Activated CD4-positive, alpha-beta T cell treated with anti-CD3 and anti-CD28 coated beads, Interleukin-2, amount 10 ng/mL, durations not matched to agents 24 days and 14 days (primary cell): Measurements from ENCODE around the gene SLC35F3. TPM values are rescaled to one million over a fixed set of nuclear protein-coding genes. Genes with fewer than 3 reads are reported as not detected.
"Not testable (repeated sequence)": the region's sequence is repeated elsewhere in the genome, so short reads cannot be mapped to it uniquely, and the experiment has no call there.

Experiments
- DNase-seq: peaks from one replicate; pipeline ENCODE4 v3.0.0; 2022
- H3K27ac Mint-ChIP-seq: one replicate; pipeline ENCODE4 v1.8.0; 2022; ENCODE audit warnings: mild to moderate bottlenecking, mixed read lengths
- H3K27me3 Mint-ChIP-seq: one replicate; pipeline ENCODE4 v1.8.0; 2022; ENCODE audit warnings: mixed read lengths
- H3K36me3 Mint-ChIP-seq: one replicate; pipeline ENCODE4 v1.8.0; 2022; ENCODE audit warnings: low read depth, mild to moderate bottlenecking, mixed read lengths
- H3K4me1 Mint-ChIP-seq: one replicate; pipeline ENCODE4 v1.8.0; 2021; ENCODE audit warnings: mixed read lengths
- H3K4me3 Mint-ChIP-seq: one replicate; pipeline ENCODE4 v1.8.0; 2022; ENCODE audit warnings: mild to moderate bottlenecking, moderate library complexity, mixed read lengths
- H3K9me3 Mint-ChIP-seq: one replicate; pipeline ENCODE4 v1.8.0; 2021; ENCODE audit warnings: mixed read lengths
- intact Hi-C: fragments of 100-400 bp; cut with micrococcal nuclease; formaldehyde crosslinking; loops from one replicate; pipeline ENCODE4 v1.15.1; 2023
- total RNA-seq: library from RNA; stranded (reverse); gene quantifications from 2 replicates; pipeline ENCODE4 v1.2.3, GENCODE V29; 2022

SLC35F3 gene
- total RNA-seq, 1 donor from 2014 or later: 10.9 TPM

- intact Hi-C loops: no loop called here
- H3K27ac Mint-ChIP-seq: no peak overlapping the region
- peaks cover 4% of the 10 kb centered on the region for H3K9me3 Mint-ChIP-seq
- H3K36me3 Mint-ChIP-seq: no peaks in the 10 kb centered on the region
- H3K27me3 Mint-ChIP-seq: peaks cover 24% of the 10 kb centered on the region
- H3K4me3 Mint-ChIP-seq: no peak overlapping the region
- DNase-seq: no peak
- H3K4me1 Mint-ChIP-seq: peaks cover 9% of the 10 kb centered on the region
These were observed 304.3 kb downstream of the SLC35F3 start for GRCh38 chr1:234208791-234209190.

GRCh38 chr1:234210429-234210828 lies 306.0 kb downstream of the SLC35F3 start:
- not testable (repeated sequence) for H3K27ac Mint-ChIP-seq, H3K9me3 Mint-ChIP-seq
- intact Hi-C loops: loop anchor here (10.0 kb wide), 1 partner anchor 194 kb away; no protein-coding TSS in a partner anchor

GRCh38 chr1:234211855-234212254 lies 307.4 kb downstream of the SLC35F3 start:
- H3K4me3 Mint-ChIP-seq, DNase-seq, H3K27ac Mint-ChIP-seq, H3K9me3 Mint-ChIP-seq, H3K36me3 Mint-ChIP-seq: not testable (repeated sequence)
- intact Hi-C loops: loop anchor here (2.0 to 10.0 kb wide), 2 partner anchors 59 to 193 kb away; no protein-coding TSS in a partner anchor
- H3K4me1 Mint-ChIP-seq: peaks cover 23% of the 10 kb centered on the region
- peaks cover 24% of the 10 kb centered on the region for H3K27me3 Mint-ChIP-seq

More at GRCh38 chr1:234210429-234210828, 306.0 kb downstream of the SLC35F3 start:
- not testable (repeated sequence) for H3K36me3 Mint-ChIP-seq, H3K4me3 Mint-ChIP-seq, DNase-seq
- Mint-ChIP-seq H3K27me3 (peaks cover 26% of the 10 kb centered on the region), H3K4me1 (peaks cover 12% of the 10 kb centered on the region)

GRCh38 chr1:234212764-234213657 lies 308.5 kb downstream of the SLC35F3 start:
- peak; percentile 75 for DNase-seq
- peak overlapping the region; percentile 86 for H3K4me3 Mint-ChIP-seq
- intact Hi-C loops: loop anchor here (2.0 to 10.0 kb wide), 2 partner anchors 58 to 192 kb away; no protein-coding TSS in a partner anchor
- peaks cover 22% of the 10 kb centered on the region for H3K27me3 Mint-ChIP-seq
- peaks cover 4% of the 10 kb centered on the region for H3K9me3 Mint-ChIP-seq
- H3K4me1 Mint-ChIP-seq: peaks cover 34% of the 10 kb centered on the region
- no peak overlapping the region for H3K27ac Mint-ChIP-seq
- H3K36me3 Mint-ChIP-seq: peaks cover 3% of the 10 kb centered on the region

- Mint-ChIP-seq H3K9me3 (peaks cover 4% of the 10 kb centered on the region), H3K27ac (peak overlapping the region; percentile 29), H3K27me3 (peaks cover 18% of the 10 kb centered on the region), H3K4me3 (peak overlapping the region; percentile 86), H3K36me3 (peaks cover 3% of the 10 kb centered on the region), H3K4me1 (peaks cover 35% of the 10 kb centered on the region)
- intact Hi-C loops: loop anchor here (1.0 to 10.0 kb wide), 4 partner anchors 17 to 191 kb away; no protein-coding TSS in a partner anchor
- DNase-seq: peak; percentile 59
These were observed 309.2 kb downstream of the SLC35F3 start for GRCh38 chr1:234213658-234214128.

GRCh38 chr1:234214129-234214910 lies 309.8 kb downstream of the SLC35F3 start:
- peak; percentile 85 for DNase-seq
- Mint-ChIP-seq H3K36me3 (peaks cover 3% of the 10 kb centered on the region), H3K4me1 (peaks cover 37% of the 10 kb centered on the region), H3K27me3 (peaks cover 17% of the 10 kb centered on the region), H3K27ac (peak overlapping the region; percentile 29), H3K9me3 (peaks cover 4% of the 10 kb centered on the region), H3K4me3 (peak overlapping the region; percentile 86)
- intact Hi-C loops: loop anchor here (1.0 to 10.0 kb wide), 3 partner anchors 16 to 190 kb away; no protein-coding TSS in a partner anchor

- Mint-ChIP-seq H3K4me3 (peak overlapping the region; percentile 71), H3K27ac (peak overlapping the region; percentile 4), H3K36me3 (peaks cover 3% of the 10 kb centered on the region), H3K4me1 (peaks cover 37% of the 10 kb centered on the region), H3K9me3 (peaks cover under 1% of the 10 kb centered on the region), H3K27me3 (peaks cover 17% of the 10 kb centered on the region)
- intact Hi-C loops: loop anchor here (1.0 to 10.0 kb wide), 3 partner anchors 16 to 190 kb away; no protein-coding TSS in a partner anchor
- no peak for DNase-seq
These were observed 310.7 kb downstream of the SLC35F3 start for GRCh38 chr1:234214911-234215892.

- H3K36me3 Mint-ChIP-seq: peaks cover 3% of the 10 kb centered on the region
- peaks cover 37% of the 10 kb centered on the region for H3K4me1 Mint-ChIP-seq
- no peaks in the 10 kb centered on the region for H3K9me3 Mint-ChIP-seq
- intact Hi-C loops: loop anchor here (10.0 kb wide), 1 partner anchor 189 kb away; no protein-coding TSS in a partner anchor
- peak; percentile 62 for DNase-seq
- peak overlapping the region; percentile 4 for H3K27ac Mint-ChIP-seq
- peaks cover 16% of the 10 kb centered on the region for H3K27me3 Mint-ChIP-seq
- peak overlapping the region; percentile 71 for H3K4me3 Mint-ChIP-seq
These were observed 311.7 kb downstream of the SLC35F3 start for GRCh38 chr1:234216116-234216703.

GRCh38 chr1:234217316-234217840 lies 312.9 kb downstream of the SLC35F3 start:
- Mint-ChIP-seq H3K27me3 (peaks cover 14% of the 10 kb centered on the region), H3K4me1 (peaks cover 35% of the 10 kb centered on the region), H3K9me3 (no peaks in the 10 kb centered on the region), H3K4me3 (peak overlapping the region; percentile 61), H3K36me3 (peaks cover 3% of the 10 kb centered on the region), H3K27ac (peak overlapping the region; percentile 54)
- DNase-seq: no peak
- intact Hi-C loops: loop anchor here (10.0 kb wide), 1 partner anchor 187 kb away; no protein-coding TSS in a partner anchor

GRCh38 chr1:234218078-234218477 lies 313.6 kb downstream of the SLC35F3 start:
- H3K9me3 Mint-ChIP-seq: no peaks in the 10 kb centered on the region
- peaks cover 11% of the 10 kb centered on the region for H3K27me3 Mint-ChIP-seq
- peak overlapping the region; percentile 61 for H3K4me3 Mint-ChIP-seq
- no peak for DNase-seq
- peaks cover 31% of the 10 kb centered on the region for H3K4me1 Mint-ChIP-seq
- H3K36me3 Mint-ChIP-seq: peaks cover 3% of the 10 kb centered on the region
- peak overlapping the region; percentile 54 for H3K27ac Mint-ChIP-seq
- intact Hi-C loops: loop anchor here (10.0 kb wide), 1 partner anchor 187 kb away; no protein-coding TSS in a partner anchor

- DNase-seq: no peak
- H3K27me3 Mint-ChIP-seq: peaks cover 5% of the 10 kb centered on the region
- intact Hi-C loops: loop anchor here (10.0 kb wide), 1 partner anchor 185 kb away; no protein-coding TSS in a partner anchor
These were observed 315.2 kb downstream of the SLC35F3 start for GRCh38 chr1:234219711-234220110.

GRCh38 chr1:234221601-234222000 lies 317.1 kb downstream of the SLC35F3 start:
- intact Hi-C loops: no loop called here
- Mint-ChIP-seq H3K27me3 (no peaks in the 10 kb centered on the region), H3K9me3 (no peaks in the 10 kb centered on the region), H3K27ac (no peak overlapping the region), H3K36me3 (peaks cover 9% of the 10 kb centered on the region), H3K4me3 (no peak overlapping the region), H3K4me1 (peaks cover 15% of the 10 kb centered on the region)
- no peak for DNase-seq

More at GRCh38 chr1:234219711-234220110, 315.2 kb downstream of the SLC35F3 start:
- H3K36me3 Mint-ChIP-seq: peaks cover 6% of the 10 kb centered on the region
- no peaks in the 10 kb centered on the region for H3K9me3 Mint-ChIP-seq
- no peak overlapping the region for H3K27ac Mint-ChIP-seq
- no peak overlapping the region for H3K4me3 Mint-ChIP-seq
- peaks cover 25% of the 10 kb centered on the region for H3K4me1 Mint-ChIP-seq
